ENCODE measurements around the gene PRPF18.

Gene PRPF18

GRCh38 chr10:13669901-13670300 lies 83.1 kb downstream of the PRPF18 start:
- Histone ChIP-seq H3K27ac (ENCODE audit: low read depth, low read length) (no peak overlapping the region), H3K4me3 (ENCODE audit: low read depth, low read length) (no peak overlapping the region), H3K27me3 (ENCODE audit: control insufficient read depth, insufficient read depth, low read length) (no peaks in the 10 kb centered on the region), H3K36me3 (ENCODE audit: control insufficient read depth, insufficient read depth, low read length) (peaks cover 41% of the 10 kb centered on the region), H3K9ac (ENCODE audit: low read length) (no peak overlapping the region), H3K4me1 (ENCODE audit: control insufficient read depth, insufficient read depth, low read length) (peaks cover 26% of the 10 kb centered on the region), H3K9me3 (ENCODE audit: control insufficient read depth, insufficient read depth, low read depth, low read length) (no peaks in the 10 kb centered on the region)

- no peak overlapping the region for H3K27ac ChIP-seq (ENCODE audit: low read depth, low read length)
- no peaks in the 10 kb centered on the region for H3K27me3 ChIP-seq (ENCODE audit: control insufficient read depth, insufficient read depth, low read length)
- H3K4me3 ChIP-seq (ENCODE audit: low read depth, low read length): no peak overlapping the region
- H3K9ac ChIP-seq (ENCODE audit: low read length): no peak overlapping the region
- peaks cover 38% of the 10 kb centered on the region for H3K36me3 ChIP-seq (ENCODE audit: control insufficient read depth, insufficient read depth, low read length)
- H3K9me3 ChIP-seq (ENCODE audit: control insufficient read depth, insufficient read depth, low read depth, low read length): no peaks in the 10 kb centered on the region
- peaks cover 26% of the 10 kb centered on the region for H3K4me1 ChIP-seq (ENCODE audit: control insufficient read depth, insufficient read depth, low read length)
These were observed 83.5 kb downstream of the PRPF18 start for GRCh38 chr10:13670311-13670710.

- Histone ChIP-seq H3K27ac (ENCODE audit: low read depth, low read length) (no peak overlapping the region), H3K9ac (ENCODE audit: low read length) (no peak overlapping the region), H3K36me3 (ENCODE audit: control insufficient read depth, insufficient read depth, low read length) (peaks cover 25% of the 10 kb centered on the region)
These were observed 85.1 kb downstream of the PRPF18 start for GRCh38 chr10:13671904-13672303.

GRCh38 chr10:13672548-13672947 lies 85.8 kb downstream of the PRPF18 start:
- H3K27me3 ChIP-seq (ENCODE audit: control insufficient read depth, insufficient read depth, low read length): no peaks in the 10 kb centered on the region
- H3K4me1 ChIP-seq (ENCODE audit: control insufficient read depth, insufficient read depth, low read length): peaks cover 26% of the 10 kb centered on the region
- H3K4me3 ChIP-seq (ENCODE audit: low read depth, low read length): no peak overlapping the region
- peak overlapping the region; percentile 53; the same call in 1 of the 2 replicates for H3K27ac ChIP-seq (ENCODE audit: low read depth, low read length)
- H3K9ac ChIP-seq (ENCODE audit: low read length): no peak overlapping the region
- H3K9me3 ChIP-seq (ENCODE audit: control insufficient read depth, insufficient read depth, low read depth, low read length): no peaks in the 10 kb centered on the region
- peaks cover 22% of the 10 kb centered on the region for H3K36me3 ChIP-seq (ENCODE audit: control insufficient read depth, insufficient read depth, low read length)

More at GRCh38 chr10:13671904-13672303, 85.1 kb downstream of the PRPF18 start:
- Histone ChIP-seq H3K9me3 (ENCODE audit: control insufficient read depth, insufficient read depth, low read depth, low read length) (no peaks in the 10 kb centered on the region), H3K4me1 (ENCODE audit: control insufficient read depth, insufficient read depth, low read length) (peaks cover 26% of the 10 kb centered on the region), H3K4me3 (ENCODE audit: low read depth, low read length) (no peak overlapping the region), H3K27me3 (ENCODE audit: control insufficient read depth, insufficient read depth, low read length) (no peaks in the 10 kb centered on the region)

- Histone ChIP-seq H3K36me3 (ENCODE audit: control insufficient read depth, insufficient read depth, low read length) (peaks cover 17% of the 10 kb centered on the region), H3K27me3 (ENCODE audit: control insufficient read depth, insufficient read depth, low read length) (no peaks in the 10 kb centered on the region), H3K9ac (ENCODE audit: low read length) (no peak overlapping the region), H3K4me1 (ENCODE audit: control insufficient read depth, insufficient read depth, low read length) (peaks cover 26% of the 10 kb centered on the region), H3K27ac (ENCODE audit: low read depth, low read length) (peak overlapping the region; percentile 53; the same call in 1 of the 2 replicates), H3K9me3 (ENCODE audit: control insufficient read depth, insufficient read depth, low read depth, low read length) (no peaks in the 10 kb centered on the region), H3K4me3 (ENCODE audit: low read depth, low read length) (no peak overlapping the region)
These were observed 86.4 kb downstream of the PRPF18 start for GRCh38 chr10:13673156-13673555.

- Histone ChIP-seq H3K27ac (ENCODE audit: low read depth, low read length) (no peak overlapping the region), H3K4me3 (ENCODE audit: low read depth, low read length) (no peak overlapping the region), H3K9me3 (ENCODE audit: control insufficient read depth, insufficient read depth, low read depth, low read length) (no peaks in the 10 kb centered on the region), H3K27me3 (ENCODE audit: control insufficient read depth, insufficient read depth, low read length) (no peaks in the 10 kb centered on the region), H3K4me1 (ENCODE audit: control insufficient read depth, insufficient read depth, low read length) (peaks cover 20% of the 10 kb centered on the region), H3K9ac (ENCODE audit: low read length) (no peak overlapping the region), H3K36me3 (ENCODE audit: control insufficient read depth, insufficient read depth, low read length) (peaks cover 9% of the 10 kb centered on the region; the same call in 1 of the 2 replicates)
These were observed 88.2 kb downstream of the PRPF18 start for GRCh38 chr10:13674645-13675588.

- H3K4me1 ChIP-seq (ENCODE audit: control insufficient read depth, insufficient read depth, low read length): peaks cover 7% of the 10 kb centered on the region
- H3K27ac ChIP-seq (ENCODE audit: low read depth, low read length): no peak overlapping the region
- 0 out of 2 replicates have a peak, but pooled peaks cover 5% of the 10 kb centered on the region for H3K36me3 ChIP-seq (ENCODE audit: control insufficient read depth, insufficient read depth, low read length)
- H3K9ac ChIP-seq (ENCODE audit: low read length): no peak overlapping the region
- no peaks in the 10 kb centered on the region for H3K9me3 ChIP-seq (ENCODE audit: control insufficient read depth, insufficient read depth, low read depth, low read length)
- no peak overlapping the region for H3K4me3 ChIP-seq (ENCODE audit: low read depth, low read length)
- H3K27me3 ChIP-seq (ENCODE audit: control insufficient read depth, insufficient read depth, low read length): no peaks in the 10 kb centered on the region
These were observed 91.5 kb downstream of the PRPF18 start for GRCh38 chr10:13678101-13678843.
